Trophoblast cell (in vitro differentiated cells and primary cell): Measurements from ENCODE around the gene OPA3.
A peak's percentile ranks its signal among the peaks of the same experiment; 100 is the strongest.

Source experiments
- DNase-seq, 2 donors: peaks; one replicate each; pipeline ENCODE4 v3.0.0-alpha.2; 2016
- H2AFZ ChIP-seq: 2 replicates; pipeline ENCODE4 v1.6.1; 2013; ENCODE audit warnings: low read length, moderate library complexity, mild to moderate bottlenecking; ENCODE audit not compliant: insufficient read depth, poor library complexity
- H2AK5ac ChIP-seq: 2 replicates; pipeline ENCODE4 v1.6.1; 2013; ENCODE audit warnings: mild to moderate bottlenecking, low read length
- H2BK120ac ChIP-seq: 2 replicates; pipeline ENCODE4 v1.6.1; 2013; ENCODE audit warnings: low read length, mild to moderate bottlenecking, moderate library complexity; ENCODE audit not compliant: insufficient read depth, poor library complexity
- H2BK12ac ChIP-seq: 2 replicates; pipeline ENCODE4 v1.6.1; 2013; ENCODE audit warnings: mild to moderate bottlenecking, low read length, moderate library complexity
- H2BK5ac ChIP-seq: 2 replicates; pipeline ENCODE4 v1.6.1; 2013; ENCODE audit warnings: low read length, low read depth, moderate library complexity, mild to moderate bottlenecking; ENCODE audit not compliant: poor library complexity
- H3K14ac ChIP-seq: 2 replicates; pipeline ENCODE4 v1.6.1; 2013; ENCODE audit warnings: mild to moderate bottlenecking, low read length
- H3K18ac ChIP-seq: 2 replicates; pipeline ENCODE4 v1.6.1; 2013; ENCODE audit warnings: mild to moderate bottlenecking, low read length
- H3K23ac ChIP-seq: 2 replicates; pipeline ENCODE4 v1.6.1; 2013; ENCODE audit warnings: low read length
- H3K27ac ChIP-seq: 2 replicates; pipeline ENCODE4 v1.5.1; 2013; ENCODE audit warnings: low read depth, mild to moderate bottlenecking, inconsistent platforms, low read length, moderate library complexity
- H3K27me3 ChIP-seq: 2 replicates; pipeline ENCODE4 v1.6.1; 2013; ENCODE audit warnings: inconsistent platforms, mild to moderate bottlenecking, low read length, moderate library complexity; ENCODE audit not compliant: insufficient read depth
- H3K36me3 ChIP-seq, 2 experiments: 1 replicate in 1 of 2; 2 replicates in 1 of 2; pipeline ENCODE4 v1.6.1; 2013; ENCODE audit warnings: low read length in 2 of 2, mild to moderate bottlenecking in 2 of 2, moderate library complexity in 1 of 2; ENCODE audit not compliant: insufficient read depth in 2 of 2, control insufficient read depth in 1 of 2
- H3K4ac ChIP-seq: 2 replicates; pipeline ENCODE4 v1.6.1; 2013; ENCODE audit warnings: low read depth, mild to moderate bottlenecking, low read length, moderate library complexity
- H3K4me1 ChIP-seq, 2 experiments: 1 replicate in 1 of 2; 2 replicates in 1 of 2; pipeline ENCODE4 v1.6.1; 2013; ENCODE audit warnings: low read length in 2 of 2, mild to moderate bottlenecking in 2 of 2, moderate library complexity in 1 of 2; ENCODE audit not compliant: insufficient read depth in 2 of 2, control insufficient read depth in 1 of 2
- H3K4me2 ChIP-seq: 2 replicates; pipeline ENCODE4 v1.6.1; 2013; ENCODE audit warnings: inconsistent platforms, mild to moderate bottlenecking, low read length, moderate library complexity
- H3K4me3 ChIP-seq: 2 replicates; pipeline ENCODE4 v1.5.1; 2013; ENCODE audit warnings: mild to moderate bottlenecking, low read depth, low read length, inconsistent platforms
- H3K79me1 ChIP-seq: one replicate; pipeline ENCODE4 v1.6.1; 2013; ENCODE audit warnings: low read length
- H3K79me2 ChIP-seq: 2 replicates; pipeline ENCODE4 v1.6.1; 2013; ENCODE audit warnings: low read length, mild to moderate bottlenecking; ENCODE audit not compliant: control insufficient read depth, insufficient read depth, poor library complexity
- H3K9ac ChIP-seq: 2 replicates; pipeline ENCODE4 v1.6.1; 2013; ENCODE audit warnings: mild to moderate bottlenecking, low read length
- H3K9me3 ChIP-seq: 2 replicates; pipeline ENCODE4 v1.6.1; 2013; ENCODE audit warnings: low read depth, mild to moderate bottlenecking, control low read depth, inconsistent platforms, low read length; ENCODE audit not compliant: insufficient read depth
- H4K12ac ChIP-seq: 2 replicates; pipeline ENCODE4 v1.6.1; 2013; ENCODE audit warnings: low read depth, mild to moderate bottlenecking, low read length, moderate library complexity
- H4K8ac ChIP-seq: 2 replicates; pipeline ENCODE4 v1.6.1; 2013; ENCODE audit warnings: low read depth, mild to moderate bottlenecking, low read length, moderate library complexity
- H4K91ac ChIP-seq: one replicate; pipeline ENCODE4 v1.6.1; 2013; ENCODE audit warnings: low read depth, mild to moderate bottlenecking, low read length, moderate library complexity
- WGBS: extraction: QIAGEN DNeasy Blood & Tissue Kit; methylation state at CpG from one replicate; pipeline ENCODE4 v1.1.7; 2013; ENCODE audit warnings: missing lambda C conversion rate; ENCODE audit not compliant: insufficient read length, insufficient coverage; ENCODE audit errors: extremely low coverage; 5-methylcytosine and 5-hydroxymethylcytosine counted together

Gene OPA3

DNA sequence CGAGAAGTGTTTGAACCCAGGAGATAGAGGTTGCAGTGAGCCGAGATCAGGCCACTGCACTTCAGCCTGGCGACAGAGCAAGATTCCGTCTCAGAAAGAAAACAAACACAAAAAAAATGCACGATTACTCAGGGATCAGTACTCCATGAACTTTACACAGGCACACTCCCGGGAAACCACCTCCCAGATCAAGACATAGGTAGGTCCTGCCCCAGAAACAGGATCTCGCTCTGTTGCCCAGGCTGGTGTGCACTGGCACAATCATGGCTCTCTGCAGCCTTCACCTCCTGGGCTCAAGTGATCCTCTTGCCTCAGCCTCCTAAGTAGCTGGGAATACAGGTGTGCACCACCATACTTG is 66.2 kb downstream of the OPA3 start:
- no CpG with 5 or more reads among the region's 7 CpGs for WGBS

DNA sequence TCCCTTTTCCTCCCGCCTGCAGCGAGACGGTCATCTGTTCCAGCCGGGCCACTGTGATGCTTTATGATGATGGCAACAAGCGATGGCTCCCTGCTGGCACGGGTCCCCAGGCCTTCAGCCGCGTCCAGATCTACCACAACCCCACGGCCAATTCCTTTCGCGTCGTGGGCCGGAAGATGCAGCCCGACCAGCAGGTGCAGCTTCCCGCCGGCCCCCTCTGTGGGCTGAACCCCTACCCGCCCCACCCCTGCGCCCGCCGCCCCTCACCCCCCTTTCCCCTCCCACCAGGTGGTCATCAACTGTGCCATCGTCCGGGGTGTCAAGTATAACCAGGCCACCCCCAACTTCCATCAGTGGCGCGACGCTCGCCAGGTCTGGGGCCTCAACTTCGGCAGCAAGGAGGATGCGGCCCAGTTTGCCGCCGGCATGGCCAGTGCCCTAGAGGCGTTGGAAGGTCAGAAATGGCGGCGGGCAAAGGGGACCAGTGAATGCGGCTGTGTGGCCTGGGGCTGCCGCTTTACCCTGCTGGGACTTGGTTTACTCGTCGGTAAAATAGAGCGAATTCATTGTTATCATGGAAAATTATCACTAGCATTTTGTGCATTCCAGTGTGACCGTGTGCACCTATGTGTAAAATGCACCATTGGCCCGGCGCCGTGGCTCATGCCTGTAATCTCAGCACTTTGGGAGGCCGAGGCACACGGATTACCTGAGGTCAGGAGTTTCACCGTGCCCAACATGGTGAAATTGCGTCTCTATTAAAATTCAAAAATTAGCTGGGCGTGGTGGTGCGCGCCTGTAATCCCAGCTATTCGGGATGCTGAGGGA is 66.7 kb downstream of the OPA3 start:
- Histone ChIP-seq H3K27ac (no peak overlapping the region), H3K4ac (no peak overlapping the region), H2BK5ac (no peak overlapping the region), H2BK120ac (no peak overlapping the region), H3K14ac (no peak overlapping the region), H2AK5ac (no peak overlapping the region), H3K18ac (no peak overlapping the region), H3K9me3 (no peaks in the 10 kb centered on the region), H3K9ac (no peak overlapping the region), H3K27me3 (no peaks in the 10 kb centered on the region), H3K4me2 (no peak overlapping the region), H3K4me1 (peaks cover 3 to 20% of the 10 kb centered on the region in 2 experiments), H4K12ac (no peak overlapping the region), H3K4me3 (no peak overlapping the region), H4K8ac (no peak overlapping the region), H2BK12ac (no peak overlapping the region), H4K91ac (no peak overlapping the region), H3K36me3 (peaks cover 68 to 80% of the 10 kb centered on the region in 2 experiments), H3K23ac (no peak overlapping the region), H3K79me1 (no peaks in the 10 kb centered on the region), H3K79me2 (peaks cover 18% of the 10 kb centered on the region), H2AFZ (no peak overlapping the region)
- peak; percentile 86 to 94 for DNase-seq
- no CpG with 5 or more reads among the region's 50 CpGs for WGBS

More for the DNA sequence above, 66.2 kb downstream of the OPA3 start:
- no peak for DNase-seq
- no peak overlapping the region for H3K4me2 ChIP-seq
- H3K36me3 ChIP-seq: peaks cover 68 to 81% of the 10 kb centered on the region in 2 experiments
- no peak overlapping the region for H3K4ac ChIP-seq
- H4K8ac ChIP-seq: no peak overlapping the region
- H4K91ac ChIP-seq: no peak overlapping the region
- no peak overlapping the region for H3K4me3 ChIP-seq
- no peak overlapping the region for H3K18ac ChIP-seq
- H2BK5ac ChIP-seq: no peak overlapping the region
- H3K23ac ChIP-seq: no peak overlapping the region
- H3K79me1 ChIP-seq: no peaks in the 10 kb centered on the region
- H2AK5ac ChIP-seq: no peak overlapping the region
- H3K9me3 ChIP-seq: no peaks in the 10 kb centered on the region
- H3K4me1 ChIP-seq: peaks cover 3 to 18% of the 10 kb centered on the region in 2 experiments
- peaks cover 15% of the 10 kb centered on the region for H3K79me2 ChIP-seq
- H3K14ac ChIP-seq: no peak overlapping the region
- no peak overlapping the region for H2BK12ac ChIP-seq
- H2AFZ ChIP-seq: no peak overlapping the region
- no peak overlapping the region for H3K27ac ChIP-seq
- no peak overlapping the region for H4K12ac ChIP-seq
- no peak overlapping the region for H3K9ac ChIP-seq
- H2BK120ac ChIP-seq: no peak overlapping the region
- no peaks in the 10 kb centered on the region for H3K27me3 ChIP-seq

DNA sequence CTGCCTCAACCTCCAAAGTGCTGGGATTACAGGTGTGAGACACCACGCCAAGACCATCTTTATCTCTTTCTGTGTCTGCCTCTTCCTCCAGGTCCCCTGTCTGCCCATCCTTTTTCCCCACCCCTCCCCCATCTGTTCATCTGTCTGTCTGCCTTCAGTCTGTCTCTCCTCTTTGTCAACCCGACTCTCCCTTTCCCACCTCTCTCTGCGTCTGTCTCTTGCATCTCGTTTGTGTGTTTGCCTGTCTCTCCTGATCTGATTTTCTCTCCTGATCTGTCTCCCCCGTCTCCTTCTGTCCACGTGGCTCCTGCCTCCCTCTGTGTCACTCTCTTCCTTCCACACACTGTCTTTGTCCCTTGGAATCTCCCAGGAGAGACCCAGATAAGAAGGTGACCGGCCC is 67.4 kb downstream of the OPA3 start:
- H4K91ac ChIP-seq: no peak overlapping the region
- no peak for DNase-seq
- H2BK5ac ChIP-seq: no peak overlapping the region
- peaks cover 18% of the 10 kb centered on the region for H3K79me2 ChIP-seq
- no peak overlapping the region for H3K23ac ChIP-seq
- H2AK5ac ChIP-seq: no peak overlapping the region
- no peak overlapping the region for H3K9ac ChIP-seq
- no peak overlapping the region for H4K8ac ChIP-seq
- WGBS: no CpG with 5 or more reads among the region's 7 CpGs
- H3K27ac ChIP-seq: no peak overlapping the region
- H2BK120ac ChIP-seq: no peak overlapping the region
- no peak overlapping the region for H2BK12ac ChIP-seq
- no peak overlapping the region for H3K18ac ChIP-seq
- H3K36me3 ChIP-seq: peaks cover 65 to 74% of the 10 kb centered on the region in 2 experiments
- H3K4ac ChIP-seq: no peak overlapping the region
- no peak overlapping the region for H4K12ac ChIP-seq
- H3K79me1 ChIP-seq: no peaks in the 10 kb centered on the region
- no peaks in the 10 kb centered on the region for H3K27me3 ChIP-seq
- no peak overlapping the region for H3K14ac ChIP-seq
- H3K4me1 ChIP-seq: peaks cover 3 to 20% of the 10 kb centered on the region in 2 experiments
- no peak overlapping the region for H3K4me2 ChIP-seq
- no peak overlapping the region for H2AFZ ChIP-seq
- no peak overlapping the region for H3K4me3 ChIP-seq
- no peaks in the 10 kb centered on the region for H3K9me3 ChIP-seq

DNA sequence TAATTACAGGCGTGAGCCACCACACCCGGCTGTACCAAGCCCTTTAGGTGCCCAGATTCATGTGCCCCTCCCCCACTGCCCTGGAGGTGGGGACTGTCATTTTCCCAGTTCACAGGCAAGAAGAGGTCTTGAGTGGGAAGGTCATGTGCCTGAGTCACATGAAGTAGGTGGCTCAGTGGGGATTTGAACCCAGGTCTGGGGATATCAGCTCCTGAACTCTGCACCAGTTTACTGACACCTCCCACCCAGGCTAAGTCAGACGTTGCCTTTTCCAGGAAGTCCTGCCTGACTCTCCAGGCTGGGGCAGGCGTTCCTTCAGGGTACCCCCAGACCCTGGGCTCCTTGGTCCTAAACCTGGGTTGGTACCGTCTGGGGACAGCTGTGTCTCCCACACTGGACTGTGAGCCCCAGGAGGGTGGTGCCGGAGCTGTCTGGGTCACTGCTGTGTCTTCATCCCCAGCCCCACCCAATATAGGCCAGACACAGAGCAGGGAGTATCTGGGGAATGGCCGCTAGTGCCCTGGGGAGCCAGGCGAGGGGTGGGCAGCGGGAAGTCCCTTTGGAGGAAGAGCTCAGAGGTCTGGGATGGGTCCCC is 68.7 kb downstream of the OPA3 start:
- no peak overlapping the region for H3K4me3 ChIP-seq
- no peak overlapping the region for H3K14ac ChIP-seq
- no peak overlapping the region for H3K4ac ChIP-seq
- no peak overlapping the region for H3K9ac ChIP-seq
- H2BK5ac ChIP-seq: no peak overlapping the region
- H3K18ac ChIP-seq: peak overlapping the region; percentile 4
- no peak overlapping the region for H3K27ac ChIP-seq
- no peak overlapping the region for H2AK5ac ChIP-seq
- no peaks in the 10 kb centered on the region for H3K27me3 ChIP-seq
- H2BK120ac ChIP-seq: no peak overlapping the region
- H3K23ac ChIP-seq: no peak overlapping the region
- peaks cover 55 to 65% of the 10 kb centered on the region in 2 experiments for H3K36me3 ChIP-seq
- peaks cover 2 to 16% of the 10 kb centered on the region in 2 experiments for H3K4me1 ChIP-seq
- no peak overlapping the region for H2BK12ac ChIP-seq
- H2AFZ ChIP-seq: no peak overlapping the region
- no peak overlapping the region for H4K12ac ChIP-seq
- no CpG with 5 or more reads among the region's 9 CpGs for WGBS
- H4K91ac ChIP-seq: no peak overlapping the region
- no peak overlapping the region for H4K8ac ChIP-seq
- H3K79me1 ChIP-seq: no peaks in the 10 kb centered on the region
- H3K4me2 ChIP-seq: no peak overlapping the region
- no peaks in the 10 kb centered on the region for H3K9me3 ChIP-seq
- DNase-seq: peak in 1 of 2 donors; percentile 44
- H3K79me2 ChIP-seq: peaks cover 25% of the 10 kb centered on the region
